Left forelimb (tissue), 1 donor: ENCODE results near the gene NCOA5.
"Not testable (repeated sequence)": the region's sequence is repeated elsewhere in the genome, so short reads cannot be mapped to it uniquely, and the experiment has no call there.

Source experiments
- DNase-seq: peaks from one replicate; pipeline ENCODE4 v3.0.0-alpha.2; 2018; ENCODE audit warnings: low spot score

Gene NCOA5

GRCh38 chr20:46120136-46120535, 30.4 kb upstream of the NCOA5 start:
- DNase-seq, result no peak

GRCh38 chr20:46119547-46119946, 29.8 kb upstream of the NCOA5 start:
- no peak for DNase-seq

DNA sequence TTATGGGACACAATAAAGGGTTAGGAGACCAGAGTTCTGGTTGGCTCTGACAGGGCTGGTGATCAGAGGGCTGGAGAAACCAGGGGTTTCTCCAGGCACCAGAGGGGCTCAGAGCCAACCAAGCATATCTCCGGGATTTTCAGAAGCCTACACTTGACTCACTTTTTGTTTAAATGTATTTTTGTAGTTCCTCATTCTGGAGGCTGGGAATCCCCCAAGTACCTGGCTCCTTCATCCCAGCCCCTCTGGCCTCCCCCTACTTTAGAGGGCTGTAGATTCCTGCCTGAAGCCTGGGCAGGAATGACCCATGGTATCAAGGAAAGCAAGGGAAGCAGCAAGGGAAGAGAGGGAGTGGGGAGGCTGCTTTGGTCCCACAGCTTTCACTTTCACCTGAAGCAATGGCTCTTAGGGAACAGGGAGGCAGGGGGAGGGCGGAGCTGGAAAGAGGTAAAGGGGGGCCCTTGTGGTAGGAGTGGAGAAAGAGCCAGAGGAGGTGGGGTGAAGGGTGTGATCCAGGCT, 29.3 kb upstream of the NCOA5 start:
- DNase-seq, result no peak

GRCh38 chr20:46118481-46119020, 28.8 kb upstream of the NCOA5 start:
- no peak for DNase-seq

- no peak for DNase-seq
Measured at GRCh38 chr20:46117704-46118467, 28.1 kb upstream of the NCOA5 start, which contains the start of gene CD40. Gene CD40, plus strand, starts transcription at chr20:46118314. Its CDS starts 30 bp downstream, at chr20:46118344.

DNA sequence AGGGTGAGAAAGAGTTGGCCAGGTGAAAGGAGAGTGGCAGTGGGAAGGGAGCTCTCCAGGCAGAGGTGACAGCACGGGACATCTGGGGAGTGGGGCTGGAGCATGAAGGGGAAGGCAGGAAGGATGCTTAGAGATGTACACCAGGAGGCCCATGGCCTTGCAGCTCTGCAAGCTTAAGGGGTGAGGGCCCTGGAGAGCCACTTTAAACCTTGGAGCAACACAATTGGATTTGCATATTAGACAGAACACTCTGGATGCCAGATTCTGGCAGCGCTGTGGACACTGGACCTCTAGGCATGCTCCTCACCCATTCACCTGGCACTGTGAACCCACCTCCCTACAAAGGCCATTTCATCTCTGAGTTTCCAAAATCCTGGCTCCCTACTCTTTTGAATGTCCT, 24.7 kb upstream of the NCOA5 start:
- DNase-seq, result no peak

DNA sequence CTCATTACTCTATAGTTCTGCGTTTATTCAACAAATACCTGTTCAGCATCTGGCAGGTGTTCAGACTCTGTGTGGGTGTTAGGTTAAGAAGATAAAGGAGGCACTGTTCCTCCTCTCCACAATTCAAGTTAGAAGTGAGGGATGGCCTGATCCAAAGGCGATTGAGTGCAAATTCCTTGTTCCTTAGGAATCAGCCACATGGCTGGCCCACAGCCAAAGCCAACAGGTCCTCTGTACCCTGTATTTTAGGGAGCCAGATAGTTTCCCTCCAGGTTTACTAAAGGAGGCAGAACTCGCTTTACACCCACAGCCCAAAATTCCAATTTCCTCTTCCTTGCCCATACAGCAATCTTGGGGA, 23.3 kb upstream of the NCOA5 start:
- no peak for DNase-seq

DNA sequence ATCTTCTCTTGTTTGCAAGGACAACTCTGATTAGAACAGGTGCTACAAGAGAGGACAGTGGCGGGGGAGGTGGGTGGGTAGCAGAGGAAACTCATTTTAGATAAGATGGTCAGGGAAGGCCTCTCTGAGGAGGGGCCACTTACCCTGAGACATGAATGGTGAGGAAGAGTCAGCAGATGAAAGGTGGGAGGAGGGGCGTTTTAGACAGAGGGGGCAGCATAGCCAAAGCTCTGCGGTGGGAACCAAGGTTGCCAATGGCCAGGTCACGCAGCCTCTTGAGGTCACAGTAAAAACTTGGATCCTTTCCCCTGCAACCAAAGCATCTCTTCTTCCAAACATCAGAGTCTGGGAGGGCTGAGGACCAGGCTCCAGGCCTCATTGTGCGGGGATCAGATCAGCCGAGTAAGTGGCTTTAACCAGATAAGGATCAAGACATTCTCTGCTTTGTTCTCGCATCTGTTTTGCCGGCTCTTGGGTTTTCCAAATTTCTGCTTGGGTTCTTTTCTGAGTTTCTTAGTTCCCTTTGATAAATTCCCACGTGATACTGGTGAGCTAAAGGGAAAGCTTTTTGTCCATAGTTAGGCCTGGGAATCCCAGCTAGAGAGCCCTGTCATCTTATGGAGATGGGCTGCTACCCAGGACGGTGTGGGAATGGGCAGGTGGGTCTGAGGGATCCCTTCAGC, 22.8 kb upstream of the NCOA5 start:
- DNase-seq, result no peak

GRCh38 chr20:46111836-46112212, 22.1 kb upstream of the NCOA5 start:
- no peak for DNase-seq

- DNase-seq, result no peak
Measured at GRCh38 chr20:46111028-46111835, 21.5 kb upstream of the NCOA5 start.

DNA sequence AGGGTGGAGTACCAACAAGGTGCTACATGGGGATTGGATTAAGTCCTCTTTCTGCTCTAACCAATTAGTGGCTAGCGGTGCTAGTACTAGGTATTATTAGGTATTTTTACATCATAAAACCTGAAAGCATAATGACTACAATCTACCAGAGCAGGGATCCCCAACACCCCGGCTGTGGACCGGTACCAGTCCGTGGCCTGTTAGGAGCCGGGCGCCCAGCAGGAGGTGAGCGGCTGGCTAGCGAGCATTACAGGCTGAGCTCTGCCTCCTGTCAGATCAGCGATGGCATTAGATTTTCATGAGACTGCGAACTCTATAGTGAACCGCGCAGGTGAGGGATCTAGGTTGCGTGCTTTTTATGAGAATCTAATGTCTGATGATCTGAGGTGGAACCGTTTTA, 19.2 kb upstream of the NCOA5 start:
- no peak for DNase-seq

- DNase-seq, result no peak
Measured at GRCh38 chr20:46108435-46108841, 18.7 kb upstream of the NCOA5 start.

DNA sequence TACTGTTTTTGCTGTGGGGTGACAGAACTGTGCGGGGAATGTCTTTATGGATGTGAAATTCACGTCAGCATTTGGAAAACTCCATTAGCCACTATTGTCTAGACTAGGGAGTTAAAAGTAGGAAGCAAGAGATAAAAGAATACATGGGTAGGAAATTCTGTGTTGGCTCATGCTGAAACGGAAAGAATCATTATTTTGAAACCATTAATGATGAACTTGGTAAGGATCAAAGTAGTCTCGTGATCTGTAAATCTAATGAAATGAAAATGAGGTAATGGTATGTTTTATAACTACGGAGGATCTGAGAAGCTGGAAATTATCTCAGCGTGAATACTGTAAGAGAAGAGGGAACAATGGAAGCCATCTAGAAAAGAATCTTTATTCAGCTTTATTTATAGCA, 17.3 kb upstream of the NCOA5 start:
- DNase-seq, result no peak

DNA sequence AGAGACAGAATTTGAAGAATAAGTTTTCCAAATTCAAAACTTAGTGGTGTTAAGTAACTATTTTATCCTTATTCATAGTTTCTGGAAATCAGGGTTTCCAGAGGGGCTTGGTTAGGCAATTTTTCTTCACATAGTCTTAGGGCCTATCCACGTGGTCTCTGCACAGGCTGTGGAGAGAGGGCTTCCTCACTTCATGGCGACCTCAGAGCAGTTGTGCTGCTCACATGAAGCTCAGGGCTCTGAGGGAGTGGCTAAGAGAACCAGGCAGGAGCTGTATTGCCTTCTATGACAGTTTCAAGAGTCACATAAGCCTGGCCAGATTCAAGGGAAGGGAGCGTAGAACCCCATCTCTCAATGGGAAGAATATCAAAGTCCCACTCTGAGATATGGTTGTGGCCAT, 14.5 kb upstream of the NCOA5 start:
- DNase-seq, result no peak

DNA sequence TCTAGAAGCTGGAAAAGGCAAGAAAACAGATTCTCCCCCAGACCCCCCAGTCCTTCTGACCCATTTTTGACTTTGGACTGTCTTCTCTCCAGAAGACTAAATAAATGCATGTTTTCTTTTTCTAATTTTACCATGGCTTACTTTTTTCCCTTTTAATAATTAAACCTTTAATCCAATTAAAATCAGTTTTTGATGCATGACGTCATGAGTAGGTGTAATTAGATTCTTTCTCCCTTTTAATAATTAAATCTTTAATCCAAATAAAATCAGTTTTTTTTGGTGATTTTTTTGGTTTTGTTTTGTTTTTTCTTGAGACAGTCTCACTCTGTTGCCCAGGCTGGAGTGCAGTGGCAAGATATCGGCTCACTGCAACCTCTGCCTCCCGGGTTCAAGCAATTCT, 13.2 kb upstream of the NCOA5 start:
- DNase-seq, result no peak

GRCh38 chr20:46101957-46102356, 12.2 kb upstream of the NCOA5 start:
- DNase-seq, result no peak

DNA sequence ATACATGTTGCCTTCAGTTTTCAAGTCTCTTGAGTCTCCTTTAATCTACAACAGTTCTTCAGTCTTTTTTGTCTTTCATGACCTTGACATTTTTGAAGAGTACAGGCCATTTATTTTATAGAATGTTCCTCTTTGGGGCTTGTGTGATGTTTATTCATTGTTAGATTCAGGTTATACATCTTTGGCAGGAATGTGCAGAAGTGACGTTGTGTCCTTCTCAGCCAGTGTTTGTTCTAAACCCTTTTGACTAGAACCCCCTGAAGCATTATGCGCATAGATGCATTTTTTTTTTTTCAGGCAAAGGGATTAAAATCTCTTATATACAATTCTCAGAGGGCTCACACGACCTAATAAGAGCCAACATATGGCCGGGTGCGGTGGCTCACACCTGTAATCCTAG, 11.2 kb upstream of the NCOA5 start:
- no peak for DNase-seq

- not testable (repeated sequence) for DNase-seq
Measured at GRCh38 chr20:46100444-46100843, 10.7 kb upstream of the NCOA5 start.

GRCh38 chr20:46099491-46100287, 9.9 kb upstream of the NCOA5 start:
- no peak for DNase-seq

DNA sequence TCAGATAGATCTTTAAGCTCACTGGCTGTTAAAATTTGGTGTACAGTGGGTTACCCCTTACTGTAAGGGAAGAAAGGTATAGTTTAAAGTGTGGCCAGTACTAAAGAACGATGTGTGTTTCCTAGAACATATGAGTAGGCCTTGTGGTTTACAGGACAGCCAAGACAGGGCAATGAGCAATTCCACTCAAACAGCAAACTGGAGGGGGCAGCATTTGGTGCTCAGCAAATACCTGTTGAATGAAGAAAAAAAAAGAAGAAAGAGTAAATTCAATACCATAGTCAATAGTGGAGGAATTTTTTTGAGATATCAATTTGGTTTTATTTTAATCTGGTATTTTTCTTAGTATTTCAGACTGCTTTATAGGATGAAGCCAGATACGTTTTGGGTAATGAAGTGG, 3.8 kb upstream of the NCOA5 start:
- no peak for DNase-seq
